Activated CD4-positive, alpha-beta T cell treated with anti-CD3 and anti-CD28 coated beads, Interleukin-2, amount 10 ng/mL, durations not matched to agents 7 days and 5 days (primary cell): ENCODE measurements around the gene TMEM18. TPM values are rescaled to one million over a fixed set of nuclear protein-coding genes. Genes with fewer than 3 reads are reported as not detected.

Experiments used
- CTCF ChIA-PET: fragments of 350-600 bp; sonication (Branson Sonifier 250); formaldehyde crosslinking; loops from one replicate; lab custom pipeline; 2021; ENCODE audit warnings: antibody characterized with exemption; lab: Charles Lee
- POLR2A ChIA-PET: fragments of 350-600 bp; sonication (Branson Sonifier 250); formaldehyde crosslinking; loops from one replicate; lab custom pipeline; 2021; ENCODE audit warnings: antibody characterized with exemption; lab: Charles Lee
- DNase-seq: peaks from one replicate; pipeline ENCODE4 v3.0.0-alpha.2; 2020
- H3K27ac Mint-ChIP-seq: one replicate; pipeline ENCODE4 v1.8.0; 2021; ENCODE audit warnings: mild to moderate bottlenecking, moderate library complexity, mixed read lengths
- H3K27me3 Mint-ChIP-seq: one replicate; pipeline ENCODE4 v1.8.0; 2021; ENCODE audit warnings: mixed read lengths
- H3K36me3 Mint-ChIP-seq: one replicate; pipeline ENCODE4 v1.8.0; 2021; ENCODE audit warnings: low read depth, mixed read lengths
- H3K4me1 Mint-ChIP-seq: one replicate; pipeline ENCODE4 v1.8.0; 2021; ENCODE audit warnings: mixed read lengths
- H3K4me3 Mint-ChIP-seq: one replicate; pipeline ENCODE4 v1.8.0; 2021; ENCODE audit warnings: mild to moderate bottlenecking, moderate library complexity, mixed read lengths
- H3K9me3 Mint-ChIP-seq: one replicate; pipeline ENCODE4 v1.8.0; 2021; ENCODE audit warnings: mixed read lengths
- total RNA-seq, 2 experiments: library from RNA; stranded (reverse); gene quantifications; one replicate each; pipeline ENCODE4 v1.2.3, GENCODE V29; 2021

Gene TMEM18
- total RNA-seq, 2 experiments from 2014 or later: 30.3 to 31.7 TPM

- POLR2A ChIA-PET: no interaction called here
- Mint-ChIP-seq H3K27me3 (peaks cover 8% of the 10 kb centered on the region), H3K27ac (no peak overlapping the region), H3K4me1 (no peaks in the 10 kb centered on the region), H3K4me3 (no peak overlapping the region), H3K9me3 (no peaks in the 10 kb centered on the region), H3K36me3 (no peaks in the 10 kb centered on the region)
- CTCF ChIA-PET: no interaction called here
- DNase-seq: no peak
Measured at GRCh38 chr2:643334-643733, 33.9 kb downstream of the TMEM18 start.

- ChIA-PET POLR2A (no interaction called here), CTCF (no interaction called here)
- no peak for DNase-seq
Measured at GRCh38 chr2:641872-642815, 35.1 kb downstream of the TMEM18 start.

GRCh38 chr2:641164-641871, 35.9 kb downstream of the TMEM18 start:
- Mint-ChIP-seq H3K27ac (no peak overlapping the region), H3K4me1 (peaks cover 3% of the 10 kb centered on the region), H3K36me3 (no peaks in the 10 kb centered on the region), H3K4me3 (no peak overlapping the region), H3K9me3 (no peaks in the 10 kb centered on the region), H3K27me3 (peaks cover 8% of the 10 kb centered on the region)
- ChIA-PET CTCF (no interaction called here), POLR2A (no interaction called here)
- DNase-seq: no peak

More at GRCh38 chr2:641872-642815, 35.1 kb downstream of the TMEM18 start:
- Mint-ChIP-seq H3K27me3 (peaks cover 8% of the 10 kb centered on the region), H3K4me1 (peaks cover under 1% of the 10 kb centered on the region), H3K27ac (no peak overlapping the region), H3K9me3 (no peaks in the 10 kb centered on the region), H3K4me3 (no peak overlapping the region), H3K36me3 (no peaks in the 10 kb centered on the region)

GRCh38 chr2:639703-640102, 37.5 kb downstream of the TMEM18 start:
- ChIA-PET POLR2A (interaction anchor here (0.5 kb wide), 1 partner anchor 10 kb away, joined by 3 read pairs; no protein-coding TSS in a partner anchor), CTCF (no interaction called here)
- Mint-ChIP-seq H3K27ac (no peak overlapping the region), H3K27me3 (peaks cover 5% of the 10 kb centered on the region), H3K4me1 (peaks cover 3% of the 10 kb centered on the region), H3K9me3 (no peaks in the 10 kb centered on the region), H3K4me3 (no peak overlapping the region), H3K36me3 (no peaks in the 10 kb centered on the region)
- DNase-seq: no peak

GRCh38 chr2:637804-638203, 39.4 kb downstream of the TMEM18 start:
- POLR2A ChIA-PET: no interaction called here
- Mint-ChIP-seq H3K27me3 (no peaks in the 10 kb centered on the region), H3K4me1 (peaks cover 3% of the 10 kb centered on the region), H3K9me3 (no peaks in the 10 kb centered on the region), H3K36me3 (no peaks in the 10 kb centered on the region), H3K27ac (no peak overlapping the region), H3K4me3 (no peak overlapping the region)
- CTCF ChIA-PET: no interaction called here
- no peak for DNase-seq

GRCh38 chr2:637406-637776, 39.8 kb downstream of the TMEM18 start:
- no peak for DNase-seq
- ChIA-PET POLR2A (no interaction called here), CTCF (no interaction called here)
- no peaks in the 10 kb centered on the region for H3K9me3 Mint-ChIP-seq
- H3K36me3 Mint-ChIP-seq: no peaks in the 10 kb centered on the region
- no peaks in the 10 kb centered on the region for H3K27me3 Mint-ChIP-seq
- no peak overlapping the region for H3K4me3 Mint-ChIP-seq
- H3K27ac Mint-ChIP-seq: no peak overlapping the region
- H3K4me1 Mint-ChIP-seq: peaks cover 3% of the 10 kb centered on the region

GRCh38 chr2:636641-637405, 40.4 kb downstream of the TMEM18 start:
- H3K4me1 Mint-ChIP-seq: peaks cover 3% of the 10 kb centered on the region
- CTCF ChIA-PET: interaction anchor here (0.6 to 0.7 kb wide), 2 partner anchors 112 to 214 kb away, joined by 3 to 4 read pairs; no protein-coding TSS in a partner anchor

GRCh38 chr2:635687-636621, 41.3 kb downstream of the TMEM18 start:
- ChIA-PET CTCF (interaction anchor here (0.6 to 1.0 kb wide), 3 partner anchors 27 to 214 kb away, joined by 3 to 4 read pairs (median 3); no protein-coding TSS in a partner anchor), POLR2A (no interaction called here)
- Mint-ChIP-seq H3K4me1 (peaks cover 3% of the 10 kb centered on the region), H3K9me3 (no peaks in the 10 kb centered on the region), H3K27ac (no peak overlapping the region), H3K36me3 (no peaks in the 10 kb centered on the region), H3K27me3 (peaks cover 2% of the 10 kb centered on the region), H3K4me3 (no peak overlapping the region)
- no peak for DNase-seq

More at GRCh38 chr2:636641-637405, 40.4 kb downstream of the TMEM18 start:
- POLR2A ChIA-PET: no interaction called here
- peak; percentile 46 for DNase-seq
- H3K27ac Mint-ChIP-seq: peak overlapping the region; percentile 70
- H3K27me3 Mint-ChIP-seq: no peaks in the 10 kb centered on the region
- H3K9me3 Mint-ChIP-seq: no peaks in the 10 kb centered on the region
- peak overlapping the region; percentile 60 for H3K4me3 Mint-ChIP-seq
- H3K36me3 Mint-ChIP-seq: no peaks in the 10 kb centered on the region

- DNase-seq: no peak
- H3K36me3 Mint-ChIP-seq: no peaks in the 10 kb centered on the region
- H3K4me1 Mint-ChIP-seq: peaks cover 3% of the 10 kb centered on the region
- no peak overlapping the region for H3K27ac Mint-ChIP-seq
- no peak overlapping the region for H3K4me3 Mint-ChIP-seq
- no peaks in the 10 kb centered on the region for H3K9me3 Mint-ChIP-seq
- H3K27me3 Mint-ChIP-seq: peaks cover 2% of the 10 kb centered on the region
- ChIA-PET POLR2A (no interaction called here), CTCF (interaction anchor here (1.0 kb wide), 1 partner anchor 28 kb away, joined by 3 read pairs; no protein-coding TSS in a partner anchor)
Measured at GRCh38 chr2:634636-635388, 42.4 kb downstream of the TMEM18 start.

- Mint-ChIP-seq H3K4me1 (peaks cover 3% of the 10 kb centered on the region), H3K4me3 (no peak overlapping the region), H3K27me3 (peaks cover 2% of the 10 kb centered on the region), H3K27ac (no peak overlapping the region), H3K9me3 (no peaks in the 10 kb centered on the region), H3K36me3 (no peaks in the 10 kb centered on the region)
- ChIA-PET POLR2A (no interaction called here), CTCF (no interaction called here)
- no peak for DNase-seq
Measured at GRCh38 chr2:634041-634440, 43.2 kb downstream of the TMEM18 start.

- peaks cover 2% of the 10 kb centered on the region for H3K27me3 Mint-ChIP-seq
- no peak for DNase-seq
- ChIA-PET POLR2A (interaction anchor here (0.6 kb wide), 1 partner anchor 93 kb away, joined by 3 read pairs; no protein-coding TSS in a partner anchor), CTCF (no interaction called here)
- H3K4me3 Mint-ChIP-seq: no peak overlapping the region
- no peaks in the 10 kb centered on the region for H3K9me3 Mint-ChIP-seq
- H3K36me3 Mint-ChIP-seq: no peaks in the 10 kb centered on the region
- peaks cover 3% of the 10 kb centered on the region for H3K4me1 Mint-ChIP-seq
- H3K27ac Mint-ChIP-seq: no peak overlapping the region
Measured at GRCh38 chr2:633371-633770, 43.8 kb downstream of the TMEM18 start.
